Cortex of kidney (tissue), 1 donor: Measurements from ENCODE around the gene XRCC1.
A peak's percentile ranks its signal among the peaks of the same experiment; 100 is the strongest.
"Not testable (repeated sequence)": the region's sequence is repeated elsewhere in the genome, so short reads cannot be mapped to it uniquely, and the experiment has no call there.

ENCODE experiments used
- DNase-seq: peaks from one replicate; lab custom pipeline; 2025; lab: John Stamatoyannopoulos, UW

Gene XRCC1

DNA sequence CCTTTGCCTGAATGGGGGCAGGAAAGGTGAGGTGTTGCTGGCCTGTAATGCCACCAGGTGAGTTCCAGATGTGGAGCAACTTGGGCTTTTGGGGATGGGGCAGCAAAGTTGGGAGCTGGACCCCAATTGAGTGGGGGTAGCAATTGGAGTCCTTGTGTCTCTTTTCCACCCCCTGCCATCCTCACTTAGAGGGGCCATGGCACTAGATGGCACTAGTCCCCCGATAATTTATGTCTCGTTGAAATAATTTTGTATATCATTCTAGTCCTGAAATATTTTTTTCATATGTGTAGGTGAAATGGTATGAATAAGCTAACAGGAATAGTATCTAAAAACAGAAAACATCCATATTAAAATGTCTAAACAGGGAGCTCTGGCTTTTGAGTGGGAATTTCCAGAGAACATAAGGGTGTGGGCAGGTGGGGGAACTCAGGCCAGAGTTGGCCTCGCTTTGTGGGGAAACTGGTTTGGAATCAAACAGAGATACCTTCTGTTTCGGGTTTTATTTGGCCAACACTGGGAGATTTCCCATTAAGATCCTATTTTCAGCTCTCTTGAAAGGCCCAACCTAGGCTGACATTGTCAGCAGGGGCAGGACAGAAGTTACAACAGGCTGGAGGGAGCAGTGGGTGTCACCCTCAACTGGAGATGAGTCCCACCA is 24.4 kb upstream of the XRCC1 start:
- DNase-seq: no peak

DNA sequence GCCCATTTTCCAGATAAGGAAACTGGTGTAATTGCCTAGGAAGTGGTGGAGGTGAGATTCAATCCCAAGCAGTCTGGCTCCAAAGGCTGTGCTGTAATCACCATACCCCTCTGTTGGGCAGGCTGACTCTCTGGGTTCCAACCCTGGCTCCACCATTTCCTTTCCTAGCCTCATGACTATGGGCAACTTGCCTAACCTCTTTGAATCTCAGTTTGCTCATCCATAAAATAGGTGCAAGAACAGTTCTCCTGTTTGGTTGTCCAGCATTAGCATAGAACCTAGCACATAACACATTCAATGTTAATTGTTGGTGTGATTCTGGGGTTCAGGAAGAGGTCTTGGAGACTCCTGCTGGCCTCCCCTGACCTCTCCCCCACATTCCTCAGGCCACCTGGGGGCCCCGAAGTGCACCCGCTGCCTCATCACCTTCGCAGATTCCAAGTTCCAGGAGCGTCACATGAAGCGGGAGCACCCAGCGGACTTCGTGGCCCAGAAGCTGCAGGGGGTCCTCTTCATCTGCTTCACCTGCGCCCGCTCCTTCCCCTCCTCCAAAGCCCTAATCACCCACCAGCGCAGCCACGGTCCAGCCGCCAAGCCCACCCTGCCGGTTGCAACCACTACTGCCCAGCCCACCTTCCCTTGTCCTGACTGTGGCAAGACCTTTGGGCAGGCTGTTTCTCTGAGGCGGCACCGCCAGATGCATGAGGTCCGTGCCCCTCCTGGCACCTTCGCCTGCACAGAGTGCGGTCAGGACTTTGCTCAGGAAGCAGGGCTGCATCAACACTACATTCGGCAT is 23.3 kb upstream of the XRCC1 start:
- no peak for DNase-seq

- no peak for DNase-seq
These were observed 22.5 kb upstream of the XRCC1 start for GRCh38 chr19:43597876-43598275.

DNA sequence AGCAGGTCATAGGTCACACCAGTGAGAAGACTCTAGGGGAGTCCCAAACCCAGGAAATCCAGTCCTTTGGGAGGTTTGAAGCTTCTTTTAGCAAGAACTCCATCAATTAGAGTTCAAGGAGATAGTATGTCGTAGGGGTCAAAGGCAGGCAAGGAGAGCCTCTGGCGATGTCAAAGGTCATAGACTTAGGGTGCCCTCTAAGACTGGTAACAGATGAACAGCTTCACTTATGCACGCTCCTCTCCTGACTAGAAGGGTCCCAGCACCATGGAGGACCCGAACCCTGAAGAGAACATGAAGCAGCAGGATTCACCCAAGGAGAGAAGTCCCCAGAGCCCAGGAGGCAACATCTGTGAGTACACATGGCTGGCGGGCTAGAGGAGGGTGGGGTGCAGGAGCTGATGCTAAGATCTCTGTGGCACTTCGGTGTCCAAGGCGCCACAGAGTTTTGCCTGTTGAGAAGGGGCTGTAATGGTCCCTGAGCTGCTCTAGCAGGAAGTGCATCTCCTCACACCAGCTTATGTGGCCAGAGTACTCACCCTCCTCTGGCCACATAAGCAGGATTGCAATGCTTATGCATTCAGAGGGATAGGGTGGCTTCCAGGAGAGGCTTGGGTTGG is 21.6 kb upstream of the XRCC1 start:
- no peak for DNase-seq

DNA sequence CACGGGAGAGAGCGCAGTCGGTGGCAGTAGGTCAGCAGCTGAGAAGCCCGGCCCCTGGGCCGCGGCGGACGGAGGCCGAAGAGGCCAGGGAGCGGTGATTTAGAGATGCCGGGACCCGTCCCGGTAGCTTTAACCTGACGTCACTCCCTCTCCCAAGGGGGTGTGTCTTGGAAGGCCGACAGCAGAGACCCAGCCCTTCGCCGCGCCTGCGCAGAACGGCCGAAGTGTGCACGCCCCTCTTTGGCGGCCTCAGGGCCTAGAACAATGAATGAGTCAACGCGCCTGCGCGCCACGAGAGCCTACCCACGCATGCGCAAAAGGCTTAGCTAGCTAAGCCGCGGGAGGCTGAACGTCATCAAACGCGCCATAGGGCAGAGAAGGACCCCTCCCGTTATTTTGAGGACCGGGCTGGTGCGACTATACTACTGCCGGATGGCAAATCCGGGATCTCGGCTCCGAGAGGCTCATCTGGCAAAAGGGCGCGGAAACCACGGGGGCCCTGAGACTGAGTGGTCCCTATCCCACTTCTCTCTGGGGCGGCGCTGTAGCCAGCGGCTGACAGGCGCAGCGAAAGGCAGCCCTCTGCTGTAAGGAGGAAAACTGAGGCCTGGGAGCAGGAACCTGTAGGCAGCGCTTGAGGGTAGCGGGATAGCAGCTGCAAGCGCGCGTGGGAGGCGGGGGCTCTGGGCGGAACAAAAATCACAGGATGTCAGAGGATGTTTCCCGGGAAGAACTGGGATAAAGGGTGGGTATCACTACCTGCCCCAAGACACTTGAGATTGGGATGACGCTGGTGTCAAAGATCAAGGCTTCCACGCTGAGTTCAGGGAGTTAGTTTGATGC is 20.9 kb upstream of the XRCC1 start, which contains the start of the genes IRGQ and ZNF576:
TSS of gene IRGQ (minus strand) at position 136 of the 843 bp plus-strand sequence. CDS start 796 bp downstream, outside the sequence.
TSS of gene ZNF576 (plus strand) at position 597 of the 843 bp plus-strand sequence. CDS start 514 bp downstream, outside the sequence.
- peak; percentile 76 for DNase-seq

DNA sequence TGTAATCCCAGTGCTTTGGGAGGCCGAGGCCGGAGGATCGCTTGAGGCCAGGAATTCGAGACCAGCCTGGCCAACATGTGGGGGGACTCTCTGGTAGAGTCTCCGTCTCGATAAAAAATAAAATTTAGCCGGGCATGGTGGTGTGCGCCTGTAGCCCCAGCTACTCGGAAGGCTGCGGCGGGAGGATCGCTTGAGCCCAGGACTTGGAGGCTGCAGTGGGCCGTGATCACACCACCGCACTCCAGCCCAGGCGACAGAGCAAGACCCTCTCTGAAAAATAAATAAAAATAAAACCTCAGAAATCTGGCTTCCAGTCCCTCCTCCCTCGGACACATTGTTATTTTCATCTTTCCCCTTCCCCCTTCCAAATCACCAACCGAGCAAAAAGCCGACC is 20.3 kb upstream of the XRCC1 start:
- DNase-seq: no peak

- no peak for DNase-seq
These were observed 19.6 kb upstream of the XRCC1 start for GRCh38 chr19:43594710-43595604.

GRCh38 chr19:43594081-43594697 is 18.9 kb upstream of the XRCC1 start:
- DNase-seq: no peak

DNA sequence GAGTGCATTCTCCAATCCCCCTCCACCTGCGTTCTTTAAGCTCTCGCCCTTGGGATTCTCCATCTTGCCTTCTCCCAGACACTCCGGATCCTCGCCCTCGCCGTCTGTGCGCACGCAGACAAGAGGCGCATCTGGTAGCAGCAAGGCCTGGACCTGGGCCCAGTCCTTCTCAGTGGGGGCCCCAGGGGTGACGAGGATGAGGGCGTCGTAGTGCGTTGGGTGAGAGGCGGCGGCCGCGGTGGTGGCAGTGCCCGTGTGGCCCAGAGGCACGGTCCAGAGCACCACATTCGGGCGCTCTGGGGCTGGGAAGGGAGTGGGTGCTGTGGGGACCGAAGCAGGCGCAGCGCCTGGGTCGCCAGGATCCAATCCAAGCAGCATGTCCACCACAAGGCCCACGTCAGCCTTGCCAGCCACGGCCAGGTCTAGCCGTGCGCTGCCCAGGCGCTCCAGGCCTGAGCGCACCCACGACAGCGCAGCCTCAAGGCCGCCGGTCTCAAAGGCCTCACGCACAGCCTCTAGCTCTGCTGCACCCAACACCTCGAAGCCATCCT is 17.5 kb upstream of the XRCC1 start:
- DNase-seq: no peak

DNA sequence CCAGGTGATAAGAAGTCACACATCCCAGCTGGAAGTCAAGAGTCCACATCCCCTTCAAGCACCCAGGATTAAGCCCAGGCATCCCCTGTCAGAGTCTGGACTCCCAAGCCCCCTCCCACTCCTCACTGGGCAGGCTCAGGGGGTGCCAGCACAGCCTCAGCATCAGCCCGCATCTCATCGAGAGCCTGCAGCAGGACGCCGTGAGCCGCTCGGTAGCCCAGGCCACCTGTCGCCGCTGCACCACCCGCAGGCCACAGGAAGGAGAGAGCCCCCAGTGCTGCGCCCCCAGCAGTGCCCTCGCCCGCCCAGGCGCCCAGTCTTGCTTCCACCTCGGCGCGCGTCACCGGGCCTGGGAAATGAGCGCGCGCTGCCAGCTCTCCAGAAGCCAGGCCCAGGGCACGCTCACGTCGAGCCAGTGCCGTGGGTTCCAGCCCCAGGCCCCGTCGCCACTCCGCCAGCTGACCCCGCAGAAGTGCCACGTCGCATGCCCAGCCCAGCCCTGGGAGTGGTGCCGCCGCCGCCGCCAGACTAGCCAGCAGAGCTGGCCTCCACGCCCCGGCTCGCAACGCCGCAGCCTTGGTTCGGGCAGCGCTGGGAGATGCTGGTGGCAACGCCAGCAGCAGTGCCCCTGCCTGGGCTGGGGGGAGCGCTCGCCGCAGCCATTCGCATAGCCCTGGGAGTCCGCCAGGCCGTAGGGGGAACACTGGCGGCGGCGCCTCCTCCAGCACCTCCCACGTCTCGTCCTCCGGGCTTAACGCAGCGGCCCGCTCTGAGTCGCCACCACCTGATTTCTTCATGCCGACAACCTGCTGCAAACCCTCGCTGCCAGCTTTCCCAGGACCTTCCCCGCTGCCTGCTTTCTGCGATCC is 16.8 kb upstream of the XRCC1 start:
- no peak for DNase-seq

GRCh38 chr19:43589678-43590077 is 14.4 kb upstream of the XRCC1 start:
- no peak for DNase-seq

DNA sequence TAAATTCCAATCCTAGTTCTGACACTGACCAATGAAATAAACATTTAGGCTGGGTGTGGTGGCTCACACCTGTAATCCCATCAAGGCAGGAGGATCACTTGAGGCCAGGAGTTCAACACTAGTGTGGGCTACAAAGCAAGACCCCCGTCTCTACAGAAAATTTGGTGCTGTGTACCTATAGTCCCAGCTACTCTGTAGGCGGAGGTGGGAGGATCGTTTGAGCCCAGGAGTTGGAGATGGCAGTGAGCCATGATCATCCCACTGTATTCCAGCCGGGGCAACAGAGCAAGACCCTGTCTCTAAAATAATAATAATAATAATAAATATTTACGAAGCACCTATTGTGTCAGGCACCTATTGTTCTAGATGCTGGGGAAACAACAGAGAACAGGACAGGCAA is 13.9 kb upstream of the XRCC1 start:
- no peak for DNase-seq

GRCh38 chr19:43587029-43587428 is 11.7 kb upstream of the XRCC1 start:
- DNase-seq: not testable (repeated sequence)

GRCh38 chr19:43586346-43586745 is 11.0 kb upstream of the XRCC1 start:
- DNase-seq: no peak

DNA sequence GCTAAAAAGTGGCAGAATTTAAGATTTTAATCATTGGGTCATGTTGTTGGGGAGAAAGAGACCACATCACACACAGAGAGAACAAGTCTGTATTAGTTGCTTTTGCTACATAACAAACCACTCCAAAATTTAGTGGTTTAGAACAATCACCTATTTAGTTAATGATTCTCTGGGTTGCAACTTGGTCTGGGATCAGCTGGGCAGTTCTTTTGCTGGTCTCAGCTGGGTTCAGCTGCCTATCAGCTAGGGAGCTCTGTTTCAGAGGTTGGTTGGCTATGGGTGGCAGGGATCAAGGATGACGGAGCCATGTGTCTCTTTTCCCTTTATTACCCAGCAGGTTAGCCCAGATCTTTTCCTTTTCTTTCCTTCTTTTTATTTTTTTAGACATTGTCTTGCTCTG is 9.2 kb upstream of the XRCC1 start:
- no peak for DNase-seq

GRCh38 chr19:43582495-43582894 is 7.2 kb upstream of the XRCC1 start:
- DNase-seq: no peak

- DNase-seq: no peak
These were observed 6.1 kb upstream of the XRCC1 start for GRCh38 chr19:43581467-43581866.

DNA sequence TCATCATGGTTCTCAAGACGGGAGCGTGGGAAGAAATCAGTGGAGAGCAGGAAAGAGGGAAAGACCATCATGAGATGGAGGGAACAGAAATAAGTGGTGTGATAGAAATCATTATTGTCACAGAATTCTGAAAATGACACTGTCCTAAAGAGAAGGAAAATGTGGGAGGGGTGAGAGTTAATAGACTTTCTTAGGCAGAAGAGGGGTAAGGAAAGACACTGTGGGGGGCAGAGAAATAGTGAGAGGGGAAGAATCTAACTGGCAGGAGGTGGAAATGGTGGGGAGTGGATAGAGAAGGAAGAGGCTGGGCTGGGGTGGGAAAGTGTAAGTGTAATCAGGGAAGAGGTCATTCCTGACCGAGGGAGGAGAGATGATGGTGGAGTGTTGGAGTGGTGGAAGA is 3.5 kb upstream of the XRCC1 start:
- DNase-seq: no peak
